COLO668 (cell line): ENCODE results near the gene EME1.
"Not testable (repeated sequence)": the region's sequence is repeated elsewhere in the genome, so short reads cannot be mapped to it uniquely, and the experiment has no call there.

Experiments used
- DNase-seq: peaks from one replicate; lab custom pipeline; 2025; ENCODE audit not compliant: unreplicated experiment; lab: John Stamatoyannopoulos, UW

Gene EME1

GRCh38 chr17:50424996-50425681 lies 52.1 kb downstream of the EME1 start:
- no peak for DNase-seq

- DNase-seq, result peak; percentile 7
These were observed 52.8 kb downstream of the EME1 start, which contains the start of gene ACSF2 for GRCh38 chr17:50425682-50426471. ACSF2 (plus strand) TSS chr17:50426218; CDS start chr17:50426262, 44 bp downstream.

GRCh38 chr17:50426472-50426782 lies 53.4 kb downstream of the EME1 start:
- no peak for DNase-seq

- DNase-seq, result no peak
These were observed 54.1 kb downstream of the EME1 start for GRCh38 chr17:50426814-50427787.

- not testable (repeated sequence) for DNase-seq
These were observed 55.1 kb downstream of the EME1 start for GRCh38 chr17:50428126-50428525.

- DNase-seq, result no peak
These were observed 55.9 kb downstream of the EME1 start for GRCh38 chr17:50428831-50429424.

GRCh38 chr17:50429793-50430192 lies 56.8 kb downstream of the EME1 start:
- no peak for DNase-seq
